OCI-LY1 (cell line): ENCODE results near the gene MYO9A.
"Not testable (repeated sequence)": the region's sequence is repeated elsewhere in the genome, so short reads cannot be mapped to it uniquely, and the experiment has no call there.

ENCODE experiments used
- H2AFZ ChIP-seq: fragments of 200-600 bp; sonication (generic), shearing (Covaris generic); 2 replicates; pipeline ENCODE4 v1.6.0; 2014; ENCODE audit warnings: antibody characterized with exemption, mild to moderate bottlenecking, low read length
- H3F3A ChIP-seq: fragments of 200-600 bp; sonication (generic), shearing (Covaris generic); 2 replicates; pipeline ENCODE4 v1.6.0; 2014; ENCODE audit warnings: mild to moderate bottlenecking, antibody characterized with exemption, low read length, moderate library complexity; ENCODE audit not compliant: insufficient read depth
- H3K27ac ChIP-seq: fragments of 200-600 bp; sonication (generic); 2 replicates; pipeline ENCODE4 v1.5.1; 2014; ENCODE audit warnings: low read length, mixed run types, mild to moderate bottlenecking, low read depth; ENCODE audit not compliant: poor library complexity, severe bottlenecking
- H3K27me3 ChIP-seq: fragments of 200-600 bp; sonication (generic); 2 replicates; pipeline ENCODE4 v1.6.0; 2014; ENCODE audit warnings: antibody characterized with exemption, mild to moderate bottlenecking, low read length, moderate library complexity; ENCODE audit not compliant: insufficient read depth
- H3K36me3 ChIP-seq: fragments of 200-600 bp; sonication (generic); 2 replicates; pipeline ENCODE4 v1.6.1; 2014; ENCODE audit warnings: mild to moderate bottlenecking, antibody characterized with exemption, low read length, moderate library complexity, mixed read lengths; ENCODE audit not compliant: insufficient read depth
- H3K4me1 ChIP-seq: fragments of 200-600 bp; sonication (generic); 2 replicates; pipeline ENCODE4 v1.5.1; 2014; ENCODE audit warnings: mild to moderate bottlenecking, low read length, moderate library complexity; ENCODE audit not compliant: insufficient read depth, severe bottlenecking
- H3K4me2 ChIP-seq: fragments of 200-600 bp; sonication (generic), shearing (Covaris generic); 2 replicates; pipeline ENCODE4 v1.6.1; 2014; ENCODE audit warnings: low read length
- H3K4me3 ChIP-seq: fragments of 200-600 bp; sonication (generic); 2 replicates; pipeline ENCODE4 v1.5.1; 2014; ENCODE audit warnings: low read length, low read depth, mild to moderate bottlenecking, mixed read lengths; ENCODE audit not compliant: poor library complexity, severe bottlenecking
- H3K79me2 ChIP-seq: fragments of 200-600 bp; shearing (Covaris generic); 2 replicates; pipeline ENCODE4 v1.6.1; 2016; ENCODE audit warnings: mixed run types, low read length, mixed read lengths; ENCODE audit not compliant: insufficient read depth
- H3K9ac ChIP-seq: fragments of 200-600 bp; sonication (generic), shearing (Covaris generic); 2 replicates; pipeline ENCODE4 v1.6.1; 2014; ENCODE audit warnings: mild to moderate bottlenecking, low read length, mixed read lengths
- H3K9me2 ChIP-seq: fragments of 200-600 bp; sonication (generic), shearing (Covaris generic); 2 replicates; pipeline ENCODE4 v1.6.1; 2014; ENCODE audit warnings: low read depth, mild to moderate bottlenecking, low read length, mixed read lengths
- H3K9me3 ChIP-seq: fragments of 200-600 bp; shearing (Covaris generic); 2 replicates; pipeline ENCODE4 v1.6.1; 2014; ENCODE audit warnings: low read length, mixed read lengths
- H4K20me1 ChIP-seq: fragments of 200-600 bp; sonication (generic), shearing (Covaris generic); 2 replicates; pipeline ENCODE4 v1.6.0; 2016; ENCODE audit warnings: mild to moderate bottlenecking, low read length; ENCODE audit not compliant: insufficient read depth
- EZH2 ChIP-seq: fragments of 200-600 bp; sonication (generic), shearing (Covaris generic); IDR thresholded peaks from 2 replicates; pipeline ENCODE4 v1.8.0; 2017; ENCODE audit warnings: borderline replicate concordance, mixed run types, mild to moderate bottlenecking, antibody characterized with exemption, low read length, moderate library complexity, mixed read lengths
- TF ChIP-seq, protein P1 (sequence below): fragments of 200-600 bp; sonication (generic), shearing (Covaris generic); IDR thresholded peaks from 2 replicates; pipeline ENCODE4 v1.5.1; 2017; ENCODE audit warnings: mild to moderate bottlenecking, antibody characterized with exemption, low read length, moderate library complexity, mixed read lengths

The MYO9A gene

DNA sequence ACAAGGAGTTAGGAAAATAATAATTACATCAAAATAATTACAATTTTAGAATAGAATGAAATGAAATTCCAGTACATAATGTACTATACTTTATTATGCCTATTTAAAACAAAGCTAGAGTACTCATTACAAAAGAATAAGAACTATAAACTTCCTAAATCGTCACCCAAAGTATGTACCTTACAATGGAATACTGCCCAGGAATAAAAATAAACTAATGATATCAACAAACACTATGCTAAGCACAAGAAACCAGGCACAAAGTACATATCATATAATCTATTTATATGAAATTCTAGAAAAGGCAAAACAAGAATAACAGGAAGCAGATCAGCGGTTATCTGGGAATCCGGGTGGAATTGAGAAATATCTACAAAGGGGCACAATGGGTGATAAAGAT is 84.7 kb downstream of the MYO9A start:
- Histone ChIP-seq H3F3A (no peaks in the 10 kb centered on the region; the same call in 1 of the 2 replicates), H3K9me3 (peaks cover 2% of the 10 kb centered on the region), H3K4me1 (no peaks in the 10 kb centered on the region), H3K9me2 (no peaks in the 10 kb centered on the region), H3K4me3 (no peak overlapping the region), H3K27me3 (no peaks in the 10 kb centered on the region), H3K27ac (no peak overlapping the region), H2AFZ (no peak overlapping the region), H3K9ac (no peak overlapping the region), H4K20me1 (no peaks in the 10 kb centered on the region), H3K79me2 (peaks cover 24% of the 10 kb centered on the region; the same call in 1 of the 2 replicates), H3K4me2 (no peak overlapping the region), H3K36me3 (peaks cover 6% of the 10 kb centered on the region; the same call in 1 of the 2 replicates)
- TF ChIP-seq, protein P1, sequence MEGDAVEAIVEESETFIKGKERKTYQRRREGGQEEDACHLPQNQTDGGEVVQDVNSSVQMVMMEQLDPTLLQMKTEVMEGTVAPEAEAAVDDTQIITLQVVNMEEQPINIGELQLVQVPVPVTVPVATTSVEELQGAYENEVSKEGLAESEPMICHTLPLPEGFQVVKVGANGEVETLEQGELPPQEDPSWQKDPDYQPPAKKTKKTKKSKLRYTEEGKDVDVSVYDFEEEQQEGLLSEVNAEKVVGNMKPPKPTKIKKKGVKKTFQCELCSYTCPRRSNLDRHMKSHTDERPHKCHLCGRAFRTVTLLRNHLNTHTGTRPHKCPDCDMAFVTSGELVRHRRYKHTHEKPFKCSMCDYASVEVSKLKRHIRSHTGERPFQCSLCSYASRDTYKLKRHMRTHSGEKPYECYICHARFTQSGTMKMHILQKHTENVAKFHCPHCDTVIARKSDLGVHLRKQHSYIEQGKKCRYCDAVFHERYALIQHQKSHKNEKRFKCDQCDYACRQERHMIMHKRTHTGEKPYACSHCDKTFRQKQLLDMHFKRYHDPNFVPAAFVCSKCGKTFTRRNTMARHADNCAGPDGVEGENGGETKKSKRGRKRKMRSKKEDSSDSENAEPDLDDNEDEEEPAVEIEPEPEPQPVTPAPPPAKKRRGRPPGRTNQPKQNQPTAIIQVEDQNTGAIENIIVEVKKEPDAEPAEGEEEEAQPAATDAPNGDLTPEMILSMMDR: no peak

GRCh38 chr15:72021604-72022003 is 96.3 kb downstream of the MYO9A start:
- TF ChIP-seq EZH2: no peak
- H3K9me2 ChIP-seq: no peaks in the 10 kb centered on the region
- H3K36me3 ChIP-seq: peaks cover 19% of the 10 kb centered on the region
- H3K27ac ChIP-seq: no peak overlapping the region
- no peak overlapping the region for H3K4me2 ChIP-seq
- H3K79me2 ChIP-seq: no peaks in the 10 kb centered on the region
- no peak overlapping the region for H2AFZ ChIP-seq
- no peaks in the 10 kb centered on the region for H3K27me3 ChIP-seq
- H3F3A ChIP-seq: no peaks in the 10 kb centered on the region
- H3K4me3 ChIP-seq: no peak overlapping the region
- H4K20me1 ChIP-seq: no peaks in the 10 kb centered on the region
- no peak overlapping the region for H3K9ac ChIP-seq
- no peaks in the 10 kb centered on the region for H3K4me1 ChIP-seq
- H3K9me3 ChIP-seq: no peaks in the 10 kb centered on the region

DNA sequence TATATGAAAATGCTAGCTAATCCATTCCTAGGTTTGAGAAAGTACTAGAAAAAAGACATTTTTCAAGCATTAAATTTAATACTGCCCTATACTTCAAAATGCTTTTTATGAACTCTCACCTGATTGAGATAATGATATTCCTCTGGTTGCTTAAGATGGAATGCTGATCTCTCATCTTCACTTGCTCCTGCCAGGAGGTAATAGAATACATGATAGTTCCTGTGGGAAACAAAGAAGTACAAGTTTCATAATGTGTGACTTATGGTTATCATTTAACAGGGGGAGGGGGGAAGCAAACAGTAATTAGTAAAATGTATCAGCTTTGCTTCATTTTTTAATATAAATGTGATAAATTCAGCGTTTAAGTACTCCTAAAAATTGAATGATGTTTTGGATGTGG is 97.2 kb downstream of the MYO9A start:
- Histone ChIP-seq H3K79me2 (no peaks in the 10 kb centered on the region), H3F3A (no peaks in the 10 kb centered on the region), H3K27ac (no peak overlapping the region), H3K36me3 (peaks cover 19% of the 10 kb centered on the region), H4K20me1 (no peaks in the 10 kb centered on the region), H3K9me2 (no peaks in the 10 kb centered on the region), H3K4me1 (no peaks in the 10 kb centered on the region), H2AFZ (no peak overlapping the region), H3K27me3 (no peaks in the 10 kb centered on the region), H3K9me3 (no peaks in the 10 kb centered on the region), H3K9ac (no peak overlapping the region), H3K4me2 (no peak overlapping the region), H3K4me3 (no peak overlapping the region)
- no peak for TF ChIP-seq EZH2
- TF ChIP-seq, protein P1: no peak

DNA sequence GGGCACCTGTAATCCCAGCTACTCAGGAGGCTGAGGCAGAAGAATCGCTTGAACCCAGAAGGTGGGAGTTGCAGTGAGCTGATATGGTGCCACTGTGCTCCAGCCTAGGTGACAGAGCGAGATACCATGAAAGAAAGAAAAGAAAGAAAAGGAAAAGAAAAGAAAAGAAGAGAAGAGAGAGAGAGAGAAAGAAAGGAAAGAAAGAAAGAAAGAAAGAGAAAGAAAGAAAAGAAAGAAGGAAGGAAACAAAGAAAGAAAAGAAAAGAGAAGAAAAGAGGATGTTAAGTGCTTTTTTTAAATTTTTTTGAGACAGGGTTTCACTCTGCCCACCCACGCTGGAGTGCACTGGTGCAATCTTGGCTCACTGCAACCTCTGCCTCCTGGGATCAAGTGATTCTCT is 103.4 kb downstream of the MYO9A start:
- not testable (repeated sequence) for H3K27ac ChIP-seq, H4K20me1 ChIP-seq, H3K27me3 ChIP-seq, H3K4me1 ChIP-seq, H3K9me3 ChIP-seq, H3K9ac ChIP-seq, H2AFZ ChIP-seq, H3K9me2 ChIP-seq, H3F3A ChIP-seq, H3K4me2 ChIP-seq, H3K79me2 ChIP-seq, H3K4me3 ChIP-seq
- peaks cover 11% of the 10 kb centered on the region; the same call in 1 of the 2 replicates for H3K36me3 ChIP-seq
